ENCODE results near the gene MTCH1. TPM values are rescaled to one million over a fixed set of nuclear protein-coding genes. Genes with fewer than 3 reads are reported as not detected.
A peak's percentile ranks its signal among the peaks of the same experiment; 100 is the strongest.

MTCH1 gene
- total and polyA plus RNA-seq, 9 of the 15 experiments (the other 6 are each of a cell fraction or from before 2014, with no cell fraction given) = 7.9 to 161 (median 118) TPM

DNA sequence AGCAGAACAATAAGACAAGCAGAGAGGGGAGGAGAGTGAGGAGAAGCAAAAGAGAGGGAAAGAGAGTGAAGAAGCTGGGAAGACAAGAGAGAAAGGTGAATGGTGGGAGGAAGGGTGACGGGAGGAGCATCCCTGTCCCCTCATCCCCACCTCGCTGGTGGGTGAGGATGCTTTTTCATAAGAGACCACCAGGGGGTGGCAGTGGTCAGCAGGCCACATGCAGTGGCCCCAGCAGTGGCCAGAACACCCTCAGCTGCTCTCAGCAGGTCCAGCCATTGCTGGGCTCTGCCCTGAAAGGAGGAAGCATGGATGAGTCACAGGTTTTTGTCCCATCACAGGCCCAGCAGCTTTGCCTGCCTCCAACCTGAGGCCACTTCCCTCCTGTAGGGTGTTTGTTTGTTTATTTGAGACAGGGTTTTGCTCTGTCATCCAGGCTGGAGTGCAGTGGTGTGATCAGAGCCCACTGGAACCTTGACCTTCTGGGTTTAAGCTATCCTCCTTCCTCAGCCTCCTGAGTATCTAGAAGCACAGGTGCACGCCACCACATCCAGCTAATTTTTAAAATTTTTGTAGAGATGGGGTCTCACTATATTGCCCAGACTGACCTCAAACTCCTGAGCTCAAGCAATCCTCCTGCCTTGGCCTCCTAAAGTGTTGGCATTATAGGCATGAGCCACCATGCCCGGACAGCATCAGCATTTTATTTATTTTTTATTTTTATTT, 43.4 kb upstream of the MTCH1 start (continued):
- TF ChIP-seq, protein P1, sequence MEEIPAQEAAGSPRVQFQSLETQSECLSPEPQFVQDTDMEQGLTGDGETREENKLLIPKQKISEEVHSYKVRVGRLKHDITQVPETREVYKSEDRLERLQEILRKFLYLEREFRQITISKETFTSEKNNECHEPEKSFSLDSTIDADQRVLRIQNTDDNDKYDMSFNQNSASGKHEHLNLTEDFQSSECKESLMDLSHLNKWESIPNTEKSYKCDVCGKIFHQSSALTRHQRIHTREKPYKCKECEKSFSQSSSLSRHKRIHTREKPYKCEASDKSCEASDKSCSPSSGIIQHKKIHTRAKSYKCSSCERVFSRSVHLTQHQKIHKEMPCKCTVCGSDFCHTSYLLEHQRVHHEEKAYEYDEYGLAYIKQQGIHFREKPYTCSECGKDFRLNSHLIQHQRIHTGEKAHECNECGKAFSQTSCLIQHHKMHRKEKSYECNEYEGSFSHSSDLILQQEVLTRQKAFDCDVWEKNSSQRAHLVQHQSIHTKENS (CRISPR knock-in tag; IDR thresholded peaks at IDR 0.05) = no peak
- TF ChIP-seq, protein P2, sequence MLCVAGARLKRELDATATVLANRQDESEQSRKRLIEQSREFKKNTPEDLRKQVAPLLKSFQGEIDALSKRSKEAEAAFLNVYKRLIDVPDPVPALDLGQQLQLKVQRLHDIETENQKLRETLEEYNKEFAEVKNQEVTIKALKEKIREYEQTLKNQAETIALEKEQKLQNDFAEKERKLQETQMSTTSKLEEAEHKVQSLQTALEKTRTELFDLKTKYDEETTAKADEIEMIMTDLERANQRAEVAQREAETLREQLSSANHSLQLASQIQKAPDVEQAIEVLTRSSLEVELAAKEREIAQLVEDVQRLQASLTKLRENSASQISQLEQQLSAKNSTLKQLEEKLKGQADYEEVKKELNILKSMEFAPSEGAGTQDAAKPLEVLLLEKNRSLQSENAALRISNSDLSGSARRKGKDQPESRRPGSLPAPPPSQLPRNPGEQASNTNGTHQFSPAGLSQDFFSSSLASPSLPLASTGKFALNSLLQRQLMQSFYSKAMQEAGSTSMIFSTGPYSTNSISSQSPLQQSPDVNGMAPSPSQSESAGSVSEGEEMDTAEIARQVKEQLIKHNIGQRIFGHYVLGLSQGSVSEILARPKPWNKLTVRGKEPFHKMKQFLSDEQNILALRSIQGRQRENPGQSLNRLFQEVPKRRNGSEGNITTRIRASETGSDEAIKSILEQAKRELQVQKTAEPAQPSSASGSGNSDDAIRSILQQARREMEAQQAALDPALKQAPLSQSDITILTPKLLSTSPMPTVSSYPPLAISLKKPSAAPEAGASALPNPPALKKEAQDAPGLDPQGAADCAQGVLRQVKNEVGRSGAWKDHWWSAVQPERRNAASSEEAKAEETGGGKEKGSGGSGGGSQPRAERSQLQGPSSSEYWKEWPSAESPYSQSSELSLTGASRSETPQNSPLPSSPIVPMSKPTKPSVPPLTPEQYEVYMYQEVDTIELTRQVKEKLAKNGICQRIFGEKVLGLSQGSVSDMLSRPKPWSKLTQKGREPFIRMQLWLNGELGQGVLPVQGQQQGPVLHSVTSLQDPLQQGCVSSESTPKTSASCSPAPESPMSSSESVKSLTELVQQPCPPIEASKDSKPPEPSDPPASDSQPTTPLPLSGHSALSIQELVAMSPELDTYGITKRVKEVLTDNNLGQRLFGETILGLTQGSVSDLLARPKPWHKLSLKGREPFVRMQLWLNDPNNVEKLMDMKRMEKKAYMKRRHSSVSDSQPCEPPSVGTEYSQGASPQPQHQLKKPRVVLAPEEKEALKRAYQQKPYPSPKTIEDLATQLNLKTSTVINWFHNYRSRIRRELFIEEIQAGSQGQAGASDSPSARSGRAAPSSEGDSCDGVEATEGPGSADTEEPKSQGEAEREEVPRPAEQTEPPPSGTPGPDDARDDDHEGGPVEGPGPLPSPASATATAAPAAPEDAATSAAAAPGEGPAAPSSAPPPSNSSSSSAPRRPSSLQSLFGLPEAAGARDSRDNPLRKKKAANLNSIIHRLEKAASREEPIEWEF (CRISPR knock-in tag; IDR thresholded peaks at IDR 0.05) = no peak
- TF ChIP-seq HNRNPUL1 (IDR thresholded peaks at IDR 0.05; ENCODE audit: low read length) = no peak
- no peak for TF ChIP-seq HMG20B (CRISPR knock-in tag; IDR thresholded peaks at IDR 0.05)
- peak; percentile 69 for TF ChIP-seq CREM (IDR thresholded peaks at IDR 0.05; ENCODE audit: low read depth)
- no peak for TF ChIP-seq PURB (CRISPR knock-in tag; IDR thresholded peaks at IDR 0.05; ENCODE audit: low read depth)
- peak; percentile 46 for TF ChIP-seq RAD51 (IDR thresholded peaks at IDR 0.05; ENCODE audit: borderline replicate concordance, low read depth)
- 0 out of 2 replicates have a peak, but pooled peaks have one; percentile 15 for TF ChIP-seq CEBPG (CRISPR knock-in tag; IDR thresholded peaks at IDR 0.05)
- no peak for TF ChIP-seq CEBPG (tag; conservative IDR thresholded peaks at IDR 0.05 in 1 of 2, IDR thresholded peaks at IDR 0.05 in 1 of 2)
- TF ChIP-seq THRAP3 (IDR thresholded peaks at IDR 0.05; ENCODE audit: borderline replicate concordance) = no peak; the same call in 1 of the 2 replicates
- TF ChIP-seq ATF1 (CRISPR knock-in tag; IDR thresholded peaks at IDR 0.05) = no peak
- peak; percentile 67 for TF ChIP-seq ATF1 (tag; IDR thresholded peaks at IDR 0.05)
- TF ChIP-seq, protein P3, sequence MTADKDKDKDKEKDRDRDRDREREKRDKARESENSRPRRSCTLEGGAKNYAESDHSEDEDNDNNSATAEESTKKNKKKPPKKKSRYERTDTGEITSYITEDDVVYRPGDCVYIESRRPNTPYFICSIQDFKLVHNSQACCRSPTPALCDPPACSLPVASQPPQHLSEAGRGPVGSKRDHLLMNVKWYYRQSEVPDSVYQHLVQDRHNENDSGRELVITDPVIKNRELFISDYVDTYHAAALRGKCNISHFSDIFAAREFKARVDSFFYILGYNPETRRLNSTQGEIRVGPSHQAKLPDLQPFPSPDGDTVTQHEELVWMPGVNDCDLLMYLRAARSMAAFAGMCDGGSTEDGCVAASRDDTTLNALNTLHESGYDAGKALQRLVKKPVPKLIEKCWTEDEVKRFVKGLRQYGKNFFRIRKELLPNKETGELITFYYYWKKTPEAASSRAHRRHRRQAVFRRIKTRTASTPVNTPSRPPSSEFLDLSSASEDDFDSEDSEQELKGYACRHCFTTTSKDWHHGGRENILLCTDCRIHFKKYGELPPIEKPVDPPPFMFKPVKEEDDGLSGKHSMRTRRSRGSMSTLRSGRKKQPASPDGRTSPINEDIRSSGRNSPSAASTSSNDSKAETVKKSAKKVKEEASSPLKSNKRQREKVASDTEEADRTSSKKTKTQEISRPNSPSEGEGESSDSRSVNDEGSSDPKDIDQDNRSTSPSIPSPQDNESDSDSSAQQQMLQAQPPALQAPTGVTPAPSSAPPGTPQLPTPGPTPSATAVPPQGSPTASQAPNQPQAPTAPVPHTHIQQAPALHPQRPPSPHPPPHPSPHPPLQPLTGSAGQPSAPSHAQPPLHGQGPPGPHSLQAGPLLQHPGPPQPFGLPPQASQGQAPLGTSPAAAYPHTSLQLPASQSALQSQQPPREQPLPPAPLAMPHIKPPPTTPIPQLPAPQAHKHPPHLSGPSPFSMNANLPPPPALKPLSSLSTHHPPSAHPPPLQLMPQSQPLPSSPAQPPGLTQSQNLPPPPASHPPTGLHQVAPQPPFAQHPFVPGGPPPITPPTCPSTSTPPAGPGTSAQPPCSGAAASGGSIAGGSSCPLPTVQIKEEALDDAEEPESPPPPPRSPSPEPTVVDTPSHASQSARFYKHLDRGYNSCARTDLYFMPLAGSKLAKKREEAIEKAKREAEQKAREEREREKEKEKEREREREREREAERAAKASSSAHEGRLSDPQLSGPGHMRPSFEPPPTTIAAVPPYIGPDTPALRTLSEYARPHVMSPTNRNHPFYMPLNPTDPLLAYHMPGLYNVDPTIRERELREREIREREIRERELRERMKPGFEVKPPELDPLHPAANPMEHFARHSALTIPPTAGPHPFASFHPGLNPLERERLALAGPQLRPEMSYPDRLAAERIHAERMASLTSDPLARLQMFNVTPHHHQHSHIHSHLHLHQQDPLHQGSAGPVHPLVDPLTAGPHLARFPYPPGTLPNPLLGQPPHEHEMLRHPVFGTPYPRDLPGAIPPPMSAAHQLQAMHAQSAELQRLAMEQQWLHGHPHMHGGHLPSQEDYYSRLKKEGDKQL (CRISPR knock-in tag; IDR thresholded peaks at IDR 0.05; ENCODE audit: borderline replicate concordance) = no peak
